RWPE2 (cell line): ENCODE measurements around the gene KLHL13.
"Not testable (repeated sequence)": the region's sequence is repeated elsewhere in the genome, so short reads cannot be mapped to it uniquely, and the experiment has no call there.

Experiments used
- ATAC-seq: fragments of 200-7000 bp; cut with Tn5 transposase; 3 replicates; pipeline ENCODE4 v1.9.1; 2021; ENCODE audit warnings: low read depth
- DNase-seq: peaks from one replicate; pipeline ENCODE4 v3.0.0-alpha.2; 2020; ENCODE audit warnings: low spot score
- H3K27ac ChIP-seq: fragments of 450-650 bp; 2 replicates; pipeline ENCODE4 v1.5.1; 2017; ENCODE audit warnings: mild to moderate bottlenecking; ENCODE audit not compliant: poor library complexity, severe bottlenecking
- H3K27me3 ChIP-seq: fragments of 250-450 bp; sonication (Bioruptor Pico); 2 replicates; pipeline ENCODE4 v1.5.1; 2021; ENCODE audit warnings: mild to moderate bottlenecking, moderate library complexity; ENCODE audit not compliant: insufficient read depth, poor library complexity, severe bottlenecking
- H3K36me3 ChIP-seq: fragments of 250-450 bp; sonication (Bioruptor Pico); 2 replicates; pipeline ENCODE4 v1.5.1; 2020; ENCODE audit warnings: low read depth, mild to moderate bottlenecking, moderate library complexity
- H3K4me1 ChIP-seq: fragments of 250-450 bp; sonication (Bioruptor Pico); 2 replicates; pipeline ENCODE4 v1.5.1; 2021; ENCODE audit warnings: mild to moderate bottlenecking, moderate library complexity; ENCODE audit not compliant: insufficient read depth, poor library complexity, severe bottlenecking
- H3K4me3 ChIP-seq: fragments of 250-450 bp; sonication (Bioruptor Pico); 2 replicates; pipeline ENCODE4 v1.5.1; 2021; ENCODE audit warnings: mild to moderate bottlenecking, moderate library complexity; ENCODE audit not compliant: severe bottlenecking
- H3K9me3 ChIP-seq: fragments of 250-450 bp; sonication (Bioruptor Pico); 2 replicates; pipeline ENCODE4 v1.5.1; 2021; ENCODE audit warnings: mild to moderate bottlenecking, moderate library complexity; ENCODE audit not compliant: severe bottlenecking
- CTCF ChIP-seq: fragments of 450-650 bp; IDR thresholded peaks from one replicate; pipeline ENCODE4 v1.5.1; 2017; ENCODE audit warnings: mild to moderate bottlenecking, moderate library complexity; ENCODE audit not compliant: poor library complexity, severe bottlenecking

Gene KLHL13

GRCh38 chrX:118153270-118153669, 36.7 kb upstream of the KLHL13 start:
- no peak for ATAC-seq
- DNase-seq = no peak
- Histone ChIP-seq H3K9me3 (no peaks in the 10 kb centered on the region), H3K27me3 (no peaks in the 10 kb centered on the region), H3K4me3 (no peak overlapping the region), H3K36me3 (no peaks in the 10 kb centered on the region), H3K27ac (no peak overlapping the region), H3K4me1 (no peaks in the 10 kb centered on the region)
- no peak for TF ChIP-seq CTCF

GRCh38 chrX:118152721-118153120, 36.1 kb upstream of the KLHL13 start:
- H3K27me3 ChIP-seq = no peaks in the 10 kb centered on the region
- TF ChIP-seq CTCF = no peak
- no peaks in the 10 kb centered on the region for H3K4me1 ChIP-seq
- no peak for ATAC-seq
- no peaks in the 10 kb centered on the region for H3K9me3 ChIP-seq
- H3K36me3 ChIP-seq = no peaks in the 10 kb centered on the region
- H3K4me3 ChIP-seq = no peak overlapping the region
- no peak for DNase-seq
- H3K27ac ChIP-seq = no peak overlapping the region

GRCh38 chrX:118148737-118149136, 32.1 kb upstream of the KLHL13 start:
- H3K4me3 ChIP-seq = no peak overlapping the region

DNA sequence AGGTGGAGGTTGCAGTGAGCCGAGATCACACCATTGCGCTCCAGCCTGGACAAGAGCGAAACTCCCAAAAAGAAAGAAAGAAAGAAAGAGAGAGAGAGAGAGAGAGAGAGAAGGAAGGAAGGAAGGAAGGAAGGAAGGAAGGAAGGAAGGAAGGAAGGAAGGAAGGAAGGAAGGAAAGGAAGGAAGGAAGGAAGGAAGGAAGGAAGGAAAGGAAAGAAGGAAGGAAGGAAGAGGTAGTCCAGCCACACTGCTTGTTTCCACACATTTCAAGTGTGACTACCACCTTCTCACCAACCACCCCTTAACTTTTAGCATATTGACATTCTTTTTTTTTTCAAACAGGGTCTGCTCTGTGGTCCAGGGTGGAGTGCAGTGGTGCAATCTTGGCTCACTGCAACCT, 31.2 kb upstream of the KLHL13 start:
- H3K27me3 ChIP-seq, H3K27ac ChIP-seq, H3K36me3 ChIP-seq, ATAC-seq, DNase-seq, H3K4me1 ChIP-seq, H3K4me3 ChIP-seq, H3K9me3 ChIP-seq: not testable (repeated sequence)

More at GRCh38 chrX:118148737-118149136, 32.1 kb upstream of the KLHL13 start:
- Histone ChIP-seq H3K36me3 (no peaks in the 10 kb centered on the region), H3K9me3 (no peaks in the 10 kb centered on the region), H3K27me3 (no peaks in the 10 kb centered on the region), H3K27ac (no peak overlapping the region), H3K4me1 (no peaks in the 10 kb centered on the region)
- no peak for TF ChIP-seq CTCF
- ATAC-seq = no peak
- DNase-seq = no peak

- H3K27me3 ChIP-seq = no peaks in the 10 kb centered on the region
- H3K27ac ChIP-seq = no peak overlapping the region
- H3K9me3 ChIP-seq = no peaks in the 10 kb centered on the region
- H3K4me1 ChIP-seq = no peaks in the 10 kb centered on the region
- H3K4me3 ChIP-seq = no peak overlapping the region
- no peak for DNase-seq
- no peaks in the 10 kb centered on the region for H3K36me3 ChIP-seq
- TF ChIP-seq CTCF = no peak
- no peak for ATAC-seq
These were observed 27.0 kb upstream of the KLHL13 start for GRCh38 chrX:118143578-118143977.
